AG09309 (cell line): ENCODE measurements around the gene TSPAN3.

Experiments used
- DNase-seq: peaks from one replicate; pipeline ENCODE4 v3.0.0-alpha.2; 2010; ENCODE audit warnings: low read depth
- H3K4me3 ChIP-seq: 2 replicates; pipeline ENCODE4 v1.5.1; 2011; ENCODE audit warnings: mild to moderate bottlenecking, low read depth, low read length, moderate library complexity; ENCODE audit not compliant: control insufficient read depth
- CTCF ChIP-seq: IDR thresholded peaks from 2 replicates; pipeline ENCODE4 v1.5.1; 2011; ENCODE audit warnings: mild to moderate bottlenecking, low read depth, low read length, inconsistent platforms; ENCODE audit not compliant: insufficient read depth, control insufficient read depth; ENCODE audit errors: missing control alignments

The TSPAN3 gene

GRCh38 chr15:77012117-77012712 is 58.7 kb downstream of the TSPAN3 start:
- no peak overlapping the region for H3K4me3 ChIP-seq
- no peak for DNase-seq
- no peak for TF ChIP-seq CTCF

GRCh38 chr15:77010857-77011256 is 60.1 kb downstream of the TSPAN3 start:
- no peak overlapping the region for H3K4me3 ChIP-seq
- no peak for TF ChIP-seq CTCF
- no peak for DNase-seq

- no peak for DNase-seq
- H3K4me3 ChIP-seq = no peak overlapping the region
- TF ChIP-seq CTCF = no peak
Observed at GRCh38 chr15:77010312-77010686, 60.6 kb downstream of the TSPAN3 start.

GRCh38 chr15:77009646-77010311 is 61.1 kb downstream of the TSPAN3 start:
- DNase-seq = no peak
- H3K4me3 ChIP-seq = no peak overlapping the region
- no peak for TF ChIP-seq CTCF

GRCh38 chr15:77009176-77009575 is 61.7 kb downstream of the TSPAN3 start:
- no peak for TF ChIP-seq CTCF
- no peak for DNase-seq

GRCh38 chr15:77004189-77004588 is 66.7 kb downstream of the TSPAN3 start:
- H3K4me3 ChIP-seq = no peak overlapping the region
- DNase-seq = no peak
- no peak for TF ChIP-seq CTCF

More at GRCh38 chr15:77009176-77009575, 61.7 kb downstream of the TSPAN3 start:
- no peak overlapping the region for H3K4me3 ChIP-seq
